ENCODE measurements around the gene CLCN4. TPM values are rescaled to one million over a fixed set of nuclear protein-coding genes. Genes with fewer than 3 reads are reported as not detected.

The CLCN4 gene
- total RNA-seq, 2 experiments from 2014 or later, result not detected

GRCh38 chrX:10129229-10129628 is 27.5 kb upstream of the CLCN4 start:
- Histone ChIP-seq H3K4me3 (ENCODE audit: low read length) (no peak overlapping the region), H3K9me3 (ENCODE audit: control insufficient read depth in 1 of 2, insufficient read depth in 1 of 2, low read length in 2 of 2) (no peaks in the 10 kb centered on the region), H3K27ac (ENCODE audit: low read depth in 1 of 2, low read length in 2 of 2) (no peak overlapping the region), H3K4me1 (ENCODE audit: insufficient read depth, low read length) (no peaks in the 10 kb centered on the region), H3K36me3 (ENCODE audit: insufficient read depth, low read length) (peaks cover 52% of the 10 kb centered on the region), H3K27me3 (ENCODE audit: control insufficient read depth in 1 of 2, insufficient read depth in 2 of 2, low read length in 2 of 2) (no peaks in the 10 kb centered on the region)
- no peaks in the 10 kb centered on the region for H3K27me3 Mint-ChIP-seq
- H3K27ac Mint-ChIP-seq, result no peak overlapping the region
- ATAC-seq (ENCODE audit: poor library complexity) (no peak), DNase-seq (no peak)
- H3K9me3 Mint-ChIP-seq, result no peaks in the 10 kb centered on the region
- H3K36me3 Mint-ChIP-seq (ENCODE audit: low read depth), result peaks cover 43% of the 10 kb centered on the region
- POLR2A ChIA-PET, result no interaction called here
- no peaks in the 10 kb centered on the region for H3K4me1 Mint-ChIP-seq (ENCODE audit: low read depth)
- H3K4me3 Mint-ChIP-seq, result no peak overlapping the region
- CTCF ChIA-PET, result no interaction called here
- TF ChIP-seq, protein P1, sequence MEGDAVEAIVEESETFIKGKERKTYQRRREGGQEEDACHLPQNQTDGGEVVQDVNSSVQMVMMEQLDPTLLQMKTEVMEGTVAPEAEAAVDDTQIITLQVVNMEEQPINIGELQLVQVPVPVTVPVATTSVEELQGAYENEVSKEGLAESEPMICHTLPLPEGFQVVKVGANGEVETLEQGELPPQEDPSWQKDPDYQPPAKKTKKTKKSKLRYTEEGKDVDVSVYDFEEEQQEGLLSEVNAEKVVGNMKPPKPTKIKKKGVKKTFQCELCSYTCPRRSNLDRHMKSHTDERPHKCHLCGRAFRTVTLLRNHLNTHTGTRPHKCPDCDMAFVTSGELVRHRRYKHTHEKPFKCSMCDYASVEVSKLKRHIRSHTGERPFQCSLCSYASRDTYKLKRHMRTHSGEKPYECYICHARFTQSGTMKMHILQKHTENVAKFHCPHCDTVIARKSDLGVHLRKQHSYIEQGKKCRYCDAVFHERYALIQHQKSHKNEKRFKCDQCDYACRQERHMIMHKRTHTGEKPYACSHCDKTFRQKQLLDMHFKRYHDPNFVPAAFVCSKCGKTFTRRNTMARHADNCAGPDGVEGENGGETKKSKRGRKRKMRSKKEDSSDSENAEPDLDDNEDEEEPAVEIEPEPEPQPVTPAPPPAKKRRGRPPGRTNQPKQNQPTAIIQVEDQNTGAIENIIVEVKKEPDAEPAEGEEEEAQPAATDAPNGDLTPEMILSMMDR (IDR thresholded peaks at IDR 0.05), result no peak
- intact Hi-C loops (cut with DNase I, micrococcal nuclease), result loop anchor here in 1 of 2 experiments (10.0 kb wide), 1 partner anchor 1314 kb away; no protein-coding TSS in a partner anchor

DNA sequence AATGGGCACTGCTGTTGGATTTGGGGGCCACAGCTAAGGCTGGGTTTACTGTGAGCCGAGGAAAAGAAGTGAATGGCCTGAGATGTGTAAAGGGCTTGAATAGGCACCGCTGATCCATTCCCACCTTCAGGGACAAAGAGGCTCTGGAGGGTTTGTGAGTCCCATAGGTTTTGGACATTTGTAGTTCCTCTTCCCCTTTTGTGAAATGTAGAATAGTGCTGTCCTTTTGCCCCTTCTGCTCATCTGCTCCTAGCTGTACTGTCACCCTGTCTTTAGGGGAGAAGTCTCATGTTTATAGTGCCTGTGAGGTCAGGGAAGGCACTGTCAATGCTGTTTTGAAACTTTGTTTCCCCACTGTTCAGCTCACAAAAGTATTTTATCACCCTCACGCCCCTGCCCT is 26.4 kb upstream of the CLCN4 start:
- Mint-ChIP-seq H3K36me3 (ENCODE audit: low read depth) (peaks cover 45% of the 10 kb centered on the region), H3K27me3 (no peaks in the 10 kb centered on the region), H3K4me3 (no peak overlapping the region), H3K4me1 (ENCODE audit: low read depth) (no peaks in the 10 kb centered on the region), H3K9me3 (no peaks in the 10 kb centered on the region), H3K27ac (no peak overlapping the region)
- Histone ChIP-seq H3K4me3 (ENCODE audit: low read length) (no peak overlapping the region), H3K27ac (ENCODE audit: low read depth in 1 of 2, low read length in 2 of 2) (no peak overlapping the region), H3K36me3 (ENCODE audit: insufficient read depth, low read length) (peaks cover 57% of the 10 kb centered on the region), H3K4me1 (ENCODE audit: insufficient read depth, low read length) (no peaks in the 10 kb centered on the region), H3K9me3 (ENCODE audit: control insufficient read depth in 1 of 2, insufficient read depth in 1 of 2, low read length in 2 of 2) (no peaks in the 10 kb centered on the region), H3K27me3 (ENCODE audit: control insufficient read depth in 1 of 2, insufficient read depth in 2 of 2, low read length in 2 of 2) (no peaks in the 10 kb centered on the region)
- DNase-seq (no peak), ATAC-seq (ENCODE audit: poor library complexity) (no peak)
- CTCF ChIA-PET, result no interaction called here
- POLR2A ChIA-PET, result no interaction called here
- TF ChIP-seq, protein P1 (IDR thresholded peaks at IDR 0.05), result no peak
- intact Hi-C loops (cut with DNase I, micrococcal nuclease), result no loop called here

DNA sequence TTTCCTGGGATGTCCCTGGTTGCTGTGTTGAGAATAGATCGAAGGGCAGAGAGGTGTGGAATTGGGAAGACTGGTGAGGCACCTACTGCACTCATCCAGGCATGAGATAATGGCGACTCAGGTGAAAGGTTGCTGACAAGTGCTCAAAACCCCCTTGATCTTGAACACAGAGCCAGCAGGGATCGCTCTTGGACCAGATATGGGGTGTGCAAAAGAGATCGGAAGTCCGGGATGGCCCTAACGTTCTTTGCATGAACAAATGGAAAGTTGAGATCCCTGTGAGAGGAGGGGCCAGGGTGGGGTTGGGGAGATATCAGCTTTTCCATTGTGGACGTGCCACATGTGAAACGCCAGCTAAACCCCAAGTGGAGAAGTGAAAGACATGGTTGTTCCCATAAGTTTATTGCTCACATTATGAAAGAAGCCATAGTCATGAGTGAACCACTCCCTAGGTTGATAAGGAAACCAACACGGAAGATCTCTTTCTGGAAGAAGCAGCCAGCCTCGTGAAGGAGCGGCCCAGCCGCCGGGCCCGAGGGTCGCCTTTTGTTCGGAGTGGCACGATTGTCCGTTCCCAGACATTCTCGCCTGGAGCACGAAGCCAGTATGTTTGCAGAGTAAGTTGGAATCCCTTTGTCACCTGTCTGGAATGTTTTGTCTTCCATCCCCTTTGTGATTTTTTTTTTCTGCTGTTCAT is 22.6 kb upstream of the CLCN4 start:
- DNase-seq (no peak), ATAC-seq (ENCODE audit: poor library complexity) (no peak)
- Histone ChIP-seq H3K9me3 (ENCODE audit: control insufficient read depth in 1 of 2, insufficient read depth in 1 of 2, low read length in 2 of 2) (no peaks in the 10 kb centered on the region), H3K4me3 (ENCODE audit: low read length) (no peak overlapping the region), H3K4me1 (ENCODE audit: insufficient read depth, low read length) (no peaks in the 10 kb centered on the region), H3K27ac (ENCODE audit: low read depth in 1 of 2, low read length in 2 of 2) (no peak overlapping the region), H3K36me3 (ENCODE audit: insufficient read depth, low read length) (peaks cover 63% of the 10 kb centered on the region), H3K27me3 (ENCODE audit: control insufficient read depth in 1 of 2, insufficient read depth in 2 of 2, low read length in 2 of 2) (no peaks in the 10 kb centered on the region)
- peaks cover 44% of the 10 kb centered on the region for H3K36me3 Mint-ChIP-seq (ENCODE audit: low read depth)
- ChIA-PET CTCF (no interaction called here), POLR2A (no interaction called here)
- H3K9me3 Mint-ChIP-seq, result no peaks in the 10 kb centered on the region
- no peaks in the 10 kb centered on the region for H3K4me1 Mint-ChIP-seq (ENCODE audit: low read depth)
- TF ChIP-seq, protein P1 (IDR thresholded peaks at IDR 0.05), result no peak
- intact Hi-C loops (cut with DNase I, micrococcal nuclease), result no loop called here
- H3K4me3 Mint-ChIP-seq, result no peak overlapping the region
- H3K27me3 Mint-ChIP-seq, result no peaks in the 10 kb centered on the region
- no peak overlapping the region for H3K27ac Mint-ChIP-seq

Data from CD4-positive, alpha-beta T cell (primary cell).